NCI-H524 treated with DMSO at 0.1 percent for 48 hours (cell line): Measurements from ENCODE around the gene AICDA.

ENCODE experiments used
- DNase-seq: peaks from one replicate; lab custom pipeline; 2025; lab: John Stamatoyannopoulos, UW

Gene AICDA

DNA sequence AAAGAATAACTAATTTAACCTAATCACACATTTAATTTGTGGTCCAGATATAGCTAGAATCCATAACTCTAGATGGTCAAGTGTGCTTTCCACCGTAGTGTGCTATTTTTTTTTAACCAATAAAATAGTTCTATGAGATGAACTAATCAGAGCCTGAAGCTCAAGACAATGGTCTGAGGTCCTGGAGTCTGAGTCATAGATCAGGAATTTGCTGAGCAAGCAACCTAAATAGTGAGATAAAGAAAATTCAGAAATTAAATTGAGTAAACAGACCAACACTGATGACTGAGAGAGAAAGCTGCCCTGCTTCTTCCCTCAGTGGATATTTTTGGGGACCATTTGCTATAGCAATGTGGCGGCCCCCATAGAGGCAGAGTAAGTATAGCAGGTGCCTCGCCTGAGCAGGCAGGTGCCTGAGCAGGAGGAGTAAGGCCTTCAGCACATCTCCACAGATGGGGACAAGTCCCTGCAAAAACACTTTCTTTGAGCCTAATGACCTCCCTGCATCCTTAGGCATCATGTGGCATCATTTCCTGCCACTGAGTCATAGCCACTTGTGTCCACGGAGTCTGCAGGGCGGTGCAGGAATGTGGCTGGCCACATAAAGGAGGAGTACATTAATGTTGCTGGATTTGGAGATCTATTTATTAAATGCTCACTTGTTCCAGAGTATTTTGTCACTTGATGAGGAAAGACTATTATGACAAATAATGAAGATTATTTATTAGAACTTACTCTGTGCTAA is 58.0 kb downstream of the AICDA start:
- DNase-seq: no peak

DNA sequence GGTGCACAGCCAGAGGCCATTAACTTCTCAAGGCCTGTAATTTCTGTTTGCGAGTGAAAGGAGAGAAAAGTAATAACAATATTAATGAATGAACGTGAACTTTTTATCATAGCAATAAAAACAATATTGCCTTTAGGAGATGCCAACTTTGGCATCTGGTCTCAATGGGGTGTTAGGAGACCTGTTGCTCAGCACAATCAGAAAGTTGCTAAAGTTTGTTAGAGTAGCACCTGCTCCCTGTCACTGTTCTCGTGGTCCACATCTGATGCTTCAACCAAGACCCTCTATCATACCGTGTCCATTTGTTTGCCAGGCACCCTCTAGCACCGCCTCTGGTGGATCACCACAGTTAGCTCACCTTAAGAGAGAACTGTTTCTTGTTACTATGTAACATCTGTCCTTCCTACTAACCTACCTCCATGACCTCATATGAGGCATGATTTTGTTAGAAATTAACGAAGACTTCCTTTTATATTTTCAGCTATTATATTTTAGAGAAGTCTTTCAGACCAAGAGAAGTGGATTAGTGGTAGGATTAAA is 59.5 kb downstream of the AICDA start:
- DNase-seq: no peak
